GM23338 (cell line): ENCODE measurements around the gene RHOB. TPM values are rescaled to one million over a fixed set of nuclear protein-coding genes. Genes with fewer than 3 reads are reported as not detected.

Experiments used
- ATAC-seq: fragments of 200-7000 bp; cut with Tn5 transposase; 3 replicates; pipeline ENCODE4 v1.9.1; 2020
- DNase-seq: peaks from one replicate; pipeline ENCODE4 v3.0.0-alpha.2; 2015; ENCODE audit warnings: low spot score
- H2AFZ ChIP-seq: fragments of 200-600 bp; sonication (generic); 2 replicates; pipeline ENCODE4 v1.8.0; 2016; ENCODE audit warnings: antibody characterized with exemption, mild to moderate bottlenecking, moderate library complexity
- H3F3A ChIP-seq: fragments of 200-600 bp; sonication (generic); replicated peaks from 2 replicates; pipeline ENCODE4 v1.8.0; 2017; ENCODE audit warnings: antibody characterized with exemption, mixed run types, low read depth
- H3K27ac ChIP-seq: fragments of 200-600 bp; sonication (generic); 2 replicates; pipeline ENCODE4 v1.6.1; 2016; ENCODE audit warnings: low read depth
- H3K27me3 ChIP-seq: fragments of 200-600 bp; sonication (generic); 2 replicates; pipeline ENCODE4 v1.8.0; 2016; ENCODE audit warnings: mild to moderate bottlenecking, mixed run types, moderate library complexity; ENCODE audit not compliant: insufficient read depth
- H3K36me3 ChIP-seq: fragments of 200-600 bp; sonication (generic); 2 replicates; pipeline ENCODE4 v1.8.0; 2016; ENCODE audit warnings: mild to moderate bottlenecking; ENCODE audit not compliant: insufficient read depth
- H3K4me1 ChIP-seq: fragments of 200-600 bp; sonication (generic); 2 replicates; pipeline ENCODE4 v1.8.0; 2016; ENCODE audit warnings: mild to moderate bottlenecking, moderate library complexity; ENCODE audit not compliant: insufficient read depth
- H3K4me2 ChIP-seq: fragments of 200-600 bp; sonication (generic); 2 replicates; pipeline ENCODE4 v1.7.1; 2017; ENCODE audit warnings: mixed run types
- H3K4me3 ChIP-seq: fragments of 200-600 bp; sonication (generic); 2 replicates; pipeline ENCODE4 v1.6.1; 2016; ENCODE audit warnings: mixed run types
- H3K79me2 ChIP-seq: fragments of 200-600 bp; sonication (generic); replicated peaks from 2 replicates; pipeline ENCODE4 v1.8.0; 2017; ENCODE audit warnings: mild to moderate bottlenecking; ENCODE audit not compliant: insufficient read depth
- H3K9me2 ChIP-seq: fragments of 200-600 bp; sonication (generic); 2 replicates; pipeline ENCODE4 v1.8.0; 2017; ENCODE audit not compliant: insufficient read depth
- H4K20me1 ChIP-seq: fragments of 200-600 bp; sonication (generic); replicated peaks from 2 replicates; pipeline ENCODE4 v1.8.0; 2017; ENCODE audit warnings: mild to moderate bottlenecking; ENCODE audit not compliant: insufficient read depth
- H3K27ac Mint-ChIP-seq: 2 replicates; pipeline ENCODE4 v1.8.0; 2020; ENCODE audit warnings: inconsistent platforms, mild to moderate bottlenecking, moderate library complexity, mixed read lengths
- H3K27me3 Mint-ChIP-seq: 3 replicates; pipeline ENCODE4 v1.8.0; 2022; ENCODE audit warnings: low read depth, mild to moderate bottlenecking, moderate library complexity, mixed read lengths, inconsistent platforms; ENCODE audit not compliant: insufficient read depth, poor library complexity
- H3K36me3 Mint-ChIP-seq: 3 replicates; pipeline ENCODE4 v1.8.0; 2021; ENCODE audit warnings: low read depth, mild to moderate bottlenecking, inconsistent platforms, moderate library complexity, mixed read lengths
- H3K4me1 Mint-ChIP-seq: 3 replicates; pipeline ENCODE4 v1.8.0; 2020; ENCODE audit warnings: mild to moderate bottlenecking, inconsistent platforms, mixed read lengths
- H3K4me3 Mint-ChIP-seq: 3 replicates; pipeline ENCODE4 v1.8.0; 2021; ENCODE audit warnings: moderate library complexity, mild to moderate bottlenecking, inconsistent platforms, mixed read lengths
- H3K9me3 Mint-ChIP-seq: 3 replicates; pipeline ENCODE4 v1.8.0; 2020; ENCODE audit warnings: moderate library complexity, mild to moderate bottlenecking, inconsistent platforms, mixed read lengths
- CREB1 ChIP-seq: fragments of 250-450 bp; sonication (Bioruptor Pico); IDR thresholded peaks from 2 replicates; pipeline ENCODE4 v1.5.0; 2020; ENCODE audit warnings: low read depth, mild to moderate bottlenecking, moderate library complexity
- ETS1 ChIP-seq: IDR thresholded peaks from 2 replicates; pipeline ENCODE4 v1.6.1; 2016; ENCODE audit warnings: antibody characterized with exemption
- EZH2phosphoT487 ChIP-seq: fragments of 200-600 bp; sonication (generic); IDR thresholded peaks from one replicate; pipeline ENCODE4 v1.8.1; 2018; ENCODE audit warnings: antibody characterized with exemption; ENCODE audit not compliant: unreplicated experiment
- JUNB ChIP-seq: IDR thresholded peaks from one replicate; pipeline ENCODE4 v1.6.1; 2016; ENCODE audit warnings: antibody characterized with exemption; ENCODE audit not compliant: unreplicated experiment
- ZNF331 ChIP-seq: fragments of 250-450 bp; sonication (Bioruptor Pico); IDR thresholded peaks from 2 replicates; pipeline ENCODE4 v1.5.0; 2020; ENCODE audit warnings: low read depth, mild to moderate bottlenecking, moderate library complexity
- ZNF462 ChIP-seq: fragments of 250-450 bp; sonication (Bioruptor Pico); IDR thresholded peaks from 2 replicates; pipeline ENCODE4 v1.5.0; 2020; ENCODE audit warnings: mild to moderate bottlenecking, moderate library complexity
- polyA plus RNA-seq: library from polyadenylated mRNA; unstranded; fragments of >200 nt; fragmentation: Nextera tagmentation; extraction: Ambion mirVana; gene quantifications from 2 replicates; pipeline ENCODE4 v1.2.1, GENCODE V29; 2016
- total RNA-seq: library from RNA; depleted of rRNA; stranded (reverse); fragments of >200 nt; shearing (Covaris generic); gene quantifications from 2 replicates; pipeline ENCODE4 v1.2.3, GENCODE V29; 2014

Gene RHOB
- total and polyA plus RNA-seq, 2 experiments from 2014 or later = 6.6 to 26.9 TPM

GRCh38 chr2:20470211-20470610 lies 23.3 kb downstream of the RHOB start (continued):
- no peak for TF ChIP-seq ZNF462 (CRISPR knock-in tag)
- no peak for TF ChIP-seq ETS1
- TF ChIP-seq JUNB = no peak

GRCh38 chr2:20471148-20471547 lies 24.3 kb downstream of the RHOB start:
- H3K4me1 Mint-ChIP-seq = peaks cover 4% of the 10 kb centered on the region; the same call in 1 of the 3 replicates
- no peak overlapping the region for H3K27ac Mint-ChIP-seq

More at GRCh38 chr2:20471148-20471547, 24.3 kb downstream of the RHOB start:
- Histone ChIP-seq H3K9me2 (0 out of 2 replicates have a peak, but pooled peaks cover 2% of the 10 kb centered on the region), H2AFZ (no peak overlapping the region), H3K4me2 (no peak overlapping the region), H3K36me3 (no peaks in the 10 kb centered on the region), H3K4me3 (no peak overlapping the region), H3K79me2 (no peaks in the 10 kb centered on the region), H3K4me1 (no peaks in the 10 kb centered on the region), H3K27me3 (no peaks in the 10 kb centered on the region), H4K20me1 (no peaks in the 10 kb centered on the region), H3F3A (no peaks in the 10 kb centered on the region), H3K27ac (no peak overlapping the region)
- DNase-seq = no peak
- Mint-ChIP-seq H3K36me3 (no peaks in the 10 kb centered on the region), H3K27me3 (no peaks in the 10 kb centered on the region), H3K9me3 (no peaks in the 10 kb centered on the region), H3K4me3 (no peak overlapping the region)
- TF ChIP-seq ZNF462 (CRISPR knock-in tag) = no peak
- TF ChIP-seq EZH2phosphoT487 = no peak
- TF ChIP-seq CREB1 = no peak
- TF ChIP-seq ETS1 = no peak
- TF ChIP-seq ZNF331 (CRISPR knock-in tag) = no peak
- no peak for ATAC-seq
